Fibroblast of the conjunctiva (primary cell): ENCODE measurements around the gene CNST.
"Not testable (repeated sequence)": the region's sequence is repeated elsewhere in the genome, so short reads cannot be mapped to it uniquely, and the experiment has no call there.

Source experiments
- DNase-seq: peaks from one replicate; pipeline ENCODE4 v3.0.0-alpha.2; 2010; ENCODE audit warnings: low read depth

CNST gene

DNA sequence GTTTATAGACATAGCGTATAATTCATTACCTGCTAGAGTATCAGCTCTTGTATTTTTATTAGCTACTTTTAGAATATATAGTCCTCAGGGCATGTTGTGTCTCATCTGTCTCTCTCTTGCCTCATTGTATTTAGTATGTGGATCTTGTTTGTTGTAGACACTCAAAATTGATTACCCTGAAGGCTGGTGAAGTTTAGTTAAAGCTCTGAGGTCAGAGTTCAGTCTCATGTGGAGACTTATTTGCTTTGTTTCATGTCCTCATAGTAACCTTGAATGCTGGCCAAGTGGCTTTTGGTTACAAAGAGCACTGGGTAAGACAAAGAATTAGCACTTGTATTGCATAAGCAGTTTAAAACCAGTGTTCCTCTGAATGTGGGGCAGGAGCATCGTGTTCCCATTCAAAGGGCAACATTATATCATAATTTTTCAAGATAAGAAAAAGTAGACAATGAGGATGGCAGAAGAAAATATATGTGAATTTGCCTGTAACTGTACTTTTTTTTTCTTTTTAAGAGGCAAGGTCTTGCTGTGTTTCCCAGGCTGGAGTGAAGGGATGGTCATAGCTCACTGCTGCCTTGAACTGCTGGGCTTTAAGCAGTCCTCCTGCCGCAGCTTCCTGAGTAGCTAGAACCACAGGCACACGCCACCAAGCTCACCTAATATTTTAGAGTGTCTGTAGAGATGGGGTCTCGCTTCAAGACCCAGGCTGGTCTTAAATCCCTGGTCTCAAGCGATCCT, 17.4 kb downstream of the CNST start:
- DNase-seq, result peak; percentile 86

DNA sequence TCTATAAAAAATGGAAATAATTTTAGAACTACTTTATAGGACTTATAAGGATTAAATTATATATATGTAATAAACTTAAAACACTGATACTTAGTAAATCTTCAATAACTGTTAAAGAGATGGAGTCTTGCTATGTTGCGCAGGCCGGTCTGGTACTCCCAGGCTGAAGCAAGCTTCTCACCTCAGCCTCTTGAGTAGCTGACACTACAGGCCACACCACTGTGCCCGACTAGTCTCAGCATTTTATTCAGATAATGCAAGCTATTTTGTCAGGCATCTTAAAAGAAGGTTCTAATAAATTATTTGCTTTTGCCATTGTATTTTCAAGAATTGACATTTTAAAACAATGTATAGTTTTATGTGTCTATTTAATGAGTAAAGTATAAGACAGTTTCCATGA, 20.8 kb downstream of the CNST start:
- no peak for DNase-seq

DNA sequence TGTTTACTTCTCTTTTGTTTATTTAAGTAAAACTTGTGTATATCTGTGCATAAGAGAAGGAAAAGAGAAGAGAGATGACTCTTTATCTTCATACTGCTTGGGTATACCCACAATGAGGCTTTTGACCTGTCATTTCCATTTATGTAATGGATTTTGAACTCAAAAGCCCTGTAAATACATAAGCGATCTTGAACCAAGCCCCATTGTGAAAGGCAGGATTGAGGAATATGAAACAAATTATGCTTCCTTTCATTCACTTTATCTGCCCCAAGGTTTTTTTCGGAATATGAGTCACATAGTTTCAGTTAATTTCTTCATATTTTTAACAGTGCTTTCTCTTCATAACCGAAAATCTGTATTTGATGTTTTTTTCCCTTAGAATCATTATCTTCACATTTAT, 21.4 kb downstream of the CNST start:
- peak; percentile 54 for DNase-seq

DNA sequence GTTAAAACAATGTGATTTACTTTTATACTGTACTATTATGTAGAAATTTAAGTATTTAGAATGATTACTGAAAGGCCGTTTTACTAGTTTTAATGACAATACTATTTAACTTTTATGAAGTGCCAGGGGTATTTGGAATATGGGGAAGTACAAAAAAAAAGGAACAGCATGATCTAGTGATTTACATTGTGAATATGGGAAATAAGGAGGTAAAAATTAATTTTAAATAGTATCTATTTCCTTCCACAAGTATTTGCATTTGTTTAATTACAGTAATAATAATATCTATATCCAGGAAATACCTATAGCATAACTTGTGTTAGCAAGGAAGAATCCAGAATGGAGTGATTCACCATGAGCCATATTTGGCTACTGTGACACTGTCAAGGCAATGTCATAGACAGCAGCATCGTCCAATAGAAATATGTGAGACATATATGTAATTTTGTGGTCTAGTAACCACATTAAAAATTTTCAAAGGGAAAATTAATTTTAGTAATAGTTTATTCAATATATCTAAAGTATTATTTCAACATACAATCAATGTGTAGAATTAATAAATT, 22.0 kb downstream of the CNST start:
- DNase-seq, result no peak

DNA sequence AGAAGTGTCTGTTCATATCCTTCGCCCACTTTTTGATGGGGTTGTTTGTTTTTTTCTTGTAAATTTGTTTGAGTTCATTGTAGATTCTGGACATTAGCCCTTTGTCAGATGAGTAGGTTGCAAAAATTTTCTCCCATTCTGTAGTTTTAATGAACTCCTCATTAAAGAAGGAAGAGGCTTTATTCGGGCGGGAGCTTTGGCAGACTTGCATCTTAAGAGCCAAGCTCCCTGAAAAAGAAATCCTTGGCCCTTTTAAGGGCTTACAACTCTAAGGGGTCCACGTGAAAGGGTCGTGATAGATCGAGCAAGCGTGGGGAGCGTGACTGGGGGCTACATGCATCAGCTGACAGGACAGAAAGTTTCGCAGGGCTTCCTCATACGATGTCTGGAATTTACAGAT, 23.7 kb downstream of the CNST start:
- not testable (repeated sequence) for DNase-seq

DNA sequence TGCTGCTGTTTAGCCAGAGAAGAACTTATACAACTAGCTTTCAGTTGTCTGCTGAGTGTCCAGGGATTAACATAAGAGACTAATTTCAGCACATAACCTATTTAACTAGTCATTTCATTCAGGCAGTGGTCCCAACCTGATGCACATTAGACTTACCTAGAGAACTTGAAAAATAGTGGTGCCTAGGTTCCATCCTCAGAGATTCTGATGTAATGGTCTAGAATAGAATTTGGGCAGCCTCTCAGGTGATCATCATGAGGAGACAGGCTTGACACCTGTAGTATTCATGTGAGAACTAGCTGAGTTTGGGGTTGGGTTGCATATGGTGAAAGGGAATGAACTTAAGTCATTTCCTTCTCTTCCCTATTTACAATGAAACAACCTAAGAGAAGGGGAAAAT, 24.8 kb downstream of the CNST start:
- no peak for DNase-seq

DNA sequence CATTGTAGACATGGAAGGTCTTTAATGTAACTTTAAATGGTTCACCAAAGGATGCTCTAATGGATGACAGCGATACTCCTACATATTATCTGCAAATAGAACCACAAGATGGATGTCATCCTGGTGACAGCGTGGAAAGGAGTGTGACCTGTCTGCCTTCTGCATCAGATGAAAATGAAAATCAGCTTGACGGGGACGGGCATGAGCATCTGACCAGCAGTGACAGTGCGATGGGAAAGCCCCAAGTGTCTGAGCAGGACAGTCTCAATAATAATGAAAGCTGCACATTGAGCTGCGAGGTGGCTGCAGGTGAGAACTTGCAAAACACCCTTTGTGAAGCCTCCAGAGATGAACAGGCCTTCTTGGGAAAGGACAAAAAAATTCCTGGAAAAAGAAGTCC, 25.2 kb downstream of the CNST start:
- DNase-seq, result no peak

DNA sequence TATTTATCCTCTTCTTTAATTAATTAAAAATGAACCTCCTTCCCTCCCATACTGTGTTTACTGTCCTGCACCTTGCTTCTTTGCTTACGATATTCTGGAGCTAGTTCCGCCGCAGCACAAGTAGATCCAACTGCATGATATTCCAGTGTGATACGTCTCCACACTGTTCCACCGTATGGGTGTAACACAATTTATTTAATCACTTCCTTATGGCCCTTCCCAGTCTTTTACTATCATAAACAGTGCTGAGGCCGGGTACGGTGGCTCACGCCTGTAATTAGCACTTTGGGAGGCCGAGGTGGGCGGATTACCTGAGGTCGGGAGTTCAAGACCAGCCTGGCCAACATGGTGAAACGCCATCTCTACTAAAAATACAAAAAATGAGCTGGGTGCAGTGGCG, 25.7 kb downstream of the CNST start:
- DNase-seq, result no peak

DNA sequence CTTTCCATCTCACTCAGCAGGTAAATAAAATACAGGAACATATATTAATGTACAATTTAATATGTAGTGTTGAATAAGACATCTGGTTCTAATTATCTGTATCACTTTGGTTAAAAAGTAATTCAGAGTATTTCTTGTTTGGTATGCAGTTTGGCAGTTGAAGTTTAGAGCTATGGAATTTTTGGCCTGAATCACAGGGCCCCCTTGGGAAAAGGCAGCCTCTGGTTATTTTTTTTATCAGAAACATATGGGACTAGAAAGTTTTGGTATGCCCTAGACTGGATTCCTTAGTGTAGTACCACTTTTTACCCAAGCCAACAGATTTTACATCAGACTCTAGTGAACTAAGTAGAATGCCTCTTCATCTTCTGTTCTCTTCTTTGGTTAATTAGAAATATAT, 26.4 kb downstream of the CNST start:
- DNase-seq, result peak; percentile 96

DNA sequence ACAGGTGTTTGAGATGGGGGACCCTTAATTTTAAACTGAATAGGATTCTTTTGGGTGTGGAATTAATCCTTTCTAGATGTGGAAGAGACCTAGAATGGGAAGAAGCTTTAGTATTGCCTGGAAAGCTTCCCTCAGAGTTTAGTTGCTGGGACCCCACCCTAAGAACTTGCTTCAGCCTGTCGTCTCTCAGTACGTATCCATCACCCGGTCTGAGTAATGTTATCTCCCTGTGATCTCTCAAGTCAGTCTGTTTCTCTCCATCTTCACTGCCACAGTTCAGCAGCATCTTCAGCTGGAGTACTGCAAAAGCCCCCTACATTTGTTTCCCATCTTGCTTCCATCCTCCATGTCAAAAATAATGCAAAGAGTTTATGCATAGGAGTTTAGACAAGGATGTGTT, 28.9 kb downstream of the CNST start:
- no peak for DNase-seq

DNA sequence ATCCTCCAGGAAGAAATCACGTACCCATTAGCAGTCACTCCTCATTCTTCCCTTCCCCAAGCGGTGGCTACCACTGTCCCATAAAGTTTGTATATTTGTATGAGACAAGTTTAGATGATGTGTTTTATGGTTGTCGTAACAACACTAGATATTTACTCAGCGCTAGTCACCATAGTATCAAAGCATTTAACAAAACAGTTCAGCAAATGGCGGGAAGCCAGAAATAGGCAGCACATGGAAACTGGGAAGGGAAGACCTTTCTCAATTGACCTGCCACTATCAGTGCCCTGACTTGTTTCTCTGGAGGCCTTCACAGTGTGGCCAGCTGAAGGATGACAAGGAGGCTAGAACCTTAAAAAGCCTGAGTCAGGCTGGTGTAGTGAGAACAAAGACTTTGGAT, 31.1 kb downstream of the CNST start:
- DNase-seq, result peak; percentile 70

DNA sequence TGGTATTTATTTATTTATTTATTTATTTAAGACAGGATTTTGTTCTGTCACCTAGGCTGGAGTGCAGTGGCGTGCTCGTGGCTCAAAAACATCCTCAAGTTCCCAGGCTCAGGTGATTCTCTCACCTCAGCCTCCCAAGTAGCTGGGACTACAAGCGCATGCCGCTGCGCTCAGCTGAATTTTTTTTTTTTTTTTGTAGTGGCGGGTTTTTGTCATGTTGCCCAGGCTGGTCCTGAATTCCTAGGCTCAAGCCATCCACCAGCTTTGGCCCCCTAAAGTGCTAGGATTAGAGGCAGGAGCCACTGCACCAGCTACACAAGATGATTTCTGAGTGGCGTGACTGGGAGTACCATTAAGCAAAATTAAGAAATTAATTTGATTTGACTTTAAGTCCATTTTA, 31.7 kb downstream of the CNST start:
- no peak for DNase-seq

DNA sequence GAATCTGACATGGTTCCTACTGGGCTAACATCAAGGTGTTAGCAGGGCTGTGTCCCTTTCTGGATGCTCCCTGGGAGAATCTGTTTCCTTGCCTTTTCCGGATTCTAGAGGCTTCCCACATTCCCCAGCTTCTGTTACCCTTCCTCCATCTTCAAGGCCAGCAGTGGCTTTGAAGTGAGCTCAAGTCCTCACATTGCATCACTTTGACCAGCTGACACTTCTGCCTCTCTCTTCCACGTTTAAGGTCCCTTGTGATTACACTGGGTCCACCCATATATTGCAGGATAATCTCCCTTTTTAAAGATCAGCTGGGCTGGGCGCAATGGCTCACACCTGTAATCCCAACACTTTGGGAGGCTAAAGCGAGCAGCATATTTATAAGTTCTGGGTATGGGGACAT, 33.1 kb downstream of the CNST start:
- no peak for DNase-seq

DNA sequence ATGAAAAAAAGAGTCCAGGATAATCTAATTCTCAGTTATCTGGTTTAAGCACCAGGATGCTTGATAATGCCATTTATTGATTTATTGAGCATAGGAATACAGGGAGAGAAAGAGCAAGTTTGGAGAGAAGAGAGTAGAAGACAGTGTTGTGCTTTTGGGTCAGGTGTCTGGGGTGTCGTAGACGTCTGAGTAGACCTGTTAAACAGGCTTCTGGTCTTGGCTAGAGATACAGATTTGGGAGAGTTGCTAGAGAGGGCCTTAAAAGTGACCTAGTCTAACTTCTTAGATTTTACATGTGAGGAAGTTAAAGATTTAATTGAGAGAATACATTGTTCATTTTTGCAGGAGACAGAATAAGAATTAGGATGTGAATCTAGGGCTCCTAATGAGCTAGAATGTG, 34.3 kb downstream of the CNST start:
- DNase-seq, result no peak

DNA sequence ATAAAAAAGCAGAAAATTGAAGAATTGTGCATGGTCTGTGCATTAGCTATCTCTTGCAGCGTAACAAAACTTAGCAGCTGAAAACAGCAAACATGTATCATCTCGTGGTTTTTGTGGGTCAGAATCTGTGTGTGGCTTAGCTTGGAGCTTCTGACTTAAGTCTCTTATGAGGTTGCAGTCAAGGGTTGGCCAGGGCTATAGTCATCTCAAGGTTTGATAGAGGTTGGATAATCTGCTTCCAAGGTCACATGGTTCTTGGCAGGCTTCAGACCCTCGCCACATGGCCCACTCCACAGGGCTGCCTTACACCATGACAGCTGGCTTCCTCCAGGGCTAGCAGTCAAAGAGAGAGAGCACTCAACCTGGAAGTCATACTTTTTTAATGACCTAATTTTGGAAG, 35.9 kb downstream of the CNST start:
- no peak for DNase-seq

DNA sequence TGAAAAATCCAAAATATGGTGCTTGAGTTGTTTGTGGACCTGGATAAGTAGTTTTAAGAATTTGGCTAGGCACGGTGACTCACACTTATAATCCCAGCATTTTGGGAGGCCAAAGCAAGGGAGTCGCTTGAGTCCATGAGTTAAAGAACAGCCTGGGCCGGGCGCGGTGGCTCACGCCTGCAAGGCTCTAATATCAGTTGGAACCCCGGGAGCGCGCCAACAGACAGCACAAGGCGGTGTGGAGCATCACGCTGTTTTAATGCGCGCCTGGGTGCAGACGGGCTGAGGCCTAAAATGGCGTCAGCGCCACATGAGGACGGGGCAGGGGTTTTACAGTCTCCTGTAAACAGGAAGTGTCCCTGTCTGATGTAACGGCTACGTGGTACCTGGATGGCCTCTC, 39.0 kb downstream of the CNST start:
- not testable (repeated sequence) for DNase-seq

DNA sequence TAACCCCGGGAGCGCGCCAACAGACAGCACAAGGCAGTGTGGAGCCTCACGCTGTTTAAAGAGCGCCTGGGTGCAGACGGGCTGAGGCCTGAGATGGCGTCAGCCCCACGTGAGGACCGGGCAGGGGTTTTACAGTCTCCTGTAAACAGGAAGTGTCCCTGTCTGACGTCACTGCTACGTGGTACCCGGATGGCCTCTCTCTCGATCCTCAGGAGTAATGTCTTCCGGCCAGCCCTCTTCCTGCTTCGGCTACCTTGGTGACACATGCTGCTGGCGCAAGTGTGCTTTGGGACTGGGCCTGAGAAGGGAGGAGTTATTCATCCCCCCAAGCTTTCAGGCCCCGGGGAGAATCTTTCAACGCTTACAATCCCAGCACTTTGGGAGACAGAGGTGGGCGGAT, 41.2 kb downstream of the CNST start:
- no peak for DNase-seq

DNA sequence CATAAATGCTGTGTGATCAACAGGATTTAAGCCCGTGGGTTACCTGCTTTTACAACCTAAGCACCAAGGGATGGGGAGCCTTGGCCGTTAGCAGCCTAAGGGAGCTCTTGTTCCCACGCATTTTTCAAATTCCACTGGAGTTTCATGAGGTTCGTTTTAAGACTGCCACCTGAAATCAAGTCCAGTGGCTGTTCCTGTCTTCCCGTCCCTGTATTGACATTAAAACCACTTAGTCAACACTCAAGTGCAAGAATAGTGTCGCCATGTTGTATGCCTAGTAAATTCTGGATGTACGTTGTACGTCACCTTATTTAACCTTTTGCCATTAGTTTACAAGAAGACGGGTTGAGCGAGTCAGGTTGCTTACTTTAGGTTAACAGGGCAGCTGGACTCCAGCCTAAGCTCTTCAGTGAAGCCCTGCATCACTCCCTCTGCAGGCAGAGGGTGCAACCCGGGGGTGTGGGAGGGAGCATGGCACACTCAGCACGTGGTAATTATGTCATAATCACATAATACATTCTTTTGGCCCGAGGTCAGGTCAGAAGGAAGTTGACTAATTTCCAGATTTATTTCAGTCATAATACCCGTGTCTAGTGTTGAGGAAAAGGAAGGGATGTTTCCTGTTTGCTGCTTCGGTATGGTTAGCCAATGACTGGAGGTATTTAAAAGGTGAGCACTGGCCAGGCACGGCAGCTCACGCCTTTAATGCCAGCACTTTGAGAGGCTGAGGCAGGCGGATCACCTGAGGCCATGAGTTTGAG, 42.5 kb downstream of the CNST start:
- peak; percentile 80 for DNase-seq

DNA sequence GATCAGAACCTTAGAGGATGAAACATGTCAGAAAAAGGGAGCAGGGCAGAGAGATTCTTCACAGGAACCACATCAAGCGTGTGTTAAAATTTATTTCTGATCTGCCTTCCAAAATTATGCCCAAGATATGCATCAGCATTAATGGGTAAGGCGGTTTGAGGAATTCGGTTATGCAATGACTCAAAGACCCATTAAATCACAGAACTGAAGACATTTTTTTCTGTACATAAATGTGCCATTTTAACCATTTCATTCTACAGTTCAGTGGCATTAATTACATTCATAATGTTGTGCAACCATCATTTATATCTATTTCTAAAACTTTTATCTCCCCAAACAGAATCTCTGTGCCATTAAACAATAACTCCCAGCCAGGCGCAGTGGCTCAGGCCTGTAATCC, 43.4 kb downstream of the CNST start:
- DNase-seq, result no peak

DNA sequence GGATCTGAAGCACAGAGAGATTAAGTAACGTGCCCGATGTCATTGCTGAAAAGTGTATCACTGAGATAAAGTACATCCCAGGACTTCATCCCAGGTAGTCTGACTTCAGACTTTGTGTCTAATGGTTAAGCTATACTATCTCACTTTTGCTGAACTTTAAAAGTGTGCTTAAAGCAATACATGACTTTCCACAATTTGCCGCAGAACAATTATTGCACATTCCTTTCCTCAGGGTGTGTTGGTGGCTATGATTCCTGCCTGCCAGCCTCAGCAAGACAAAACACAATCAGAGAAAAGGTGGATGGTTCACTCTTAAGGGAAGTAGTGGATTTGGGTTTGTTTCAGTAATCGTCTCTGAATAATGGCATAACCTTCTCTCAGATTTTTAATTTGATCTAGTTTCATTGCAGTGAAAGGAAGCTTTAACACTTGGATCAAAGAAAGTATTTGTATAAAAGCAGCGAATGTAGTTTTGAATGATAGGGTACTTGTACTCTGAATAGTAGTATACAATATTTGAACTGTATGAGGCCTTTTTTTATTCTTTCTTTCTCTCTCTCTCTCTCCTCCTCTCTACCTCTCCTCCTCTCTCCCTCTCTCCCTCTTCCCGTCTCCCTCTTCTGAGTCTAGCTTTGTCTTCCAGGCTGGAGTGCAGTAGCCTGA, 47.0 kb downstream of the CNST start:
- DNase-seq, result no peak

DNA sequence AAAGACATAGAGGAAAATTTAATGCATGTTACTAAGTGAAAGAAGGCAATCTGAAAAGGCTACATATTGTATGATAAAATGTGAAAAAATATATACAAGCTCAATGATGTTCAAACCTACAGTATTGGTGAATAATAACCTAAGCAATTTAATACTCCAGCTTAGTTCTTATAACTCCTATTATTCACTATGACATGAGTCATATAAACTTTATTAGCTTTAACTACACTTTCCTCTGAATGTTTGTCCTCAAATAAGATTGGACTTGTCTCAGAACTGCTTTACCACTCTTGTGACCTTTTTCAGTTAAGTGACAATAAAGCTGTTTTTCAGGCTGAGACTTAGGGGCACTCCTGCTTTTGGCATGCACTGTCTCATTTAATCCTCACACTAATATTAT, 50.9 kb downstream of the CNST start:
- no peak for DNase-seq

DNA sequence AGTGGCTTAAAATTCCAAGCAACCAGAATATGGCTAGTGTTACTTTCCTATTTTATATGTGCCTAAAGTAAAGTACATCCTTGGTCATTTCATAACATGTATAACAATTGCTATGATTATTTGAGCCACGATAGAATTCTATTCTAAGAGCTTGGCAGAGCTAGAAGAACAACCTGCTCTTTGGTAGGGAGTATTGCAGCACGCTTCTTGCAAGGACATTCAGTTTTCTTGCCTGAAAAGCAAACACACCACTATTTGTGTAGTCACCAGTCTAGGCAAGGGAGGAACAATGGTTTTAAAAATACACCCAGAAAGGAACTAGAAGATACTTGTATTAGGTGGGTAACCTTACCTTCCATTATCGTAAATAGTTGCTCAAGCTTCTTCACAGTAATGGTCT, 51.5 kb downstream of the CNST start:
- DNase-seq, result no peak

DNA sequence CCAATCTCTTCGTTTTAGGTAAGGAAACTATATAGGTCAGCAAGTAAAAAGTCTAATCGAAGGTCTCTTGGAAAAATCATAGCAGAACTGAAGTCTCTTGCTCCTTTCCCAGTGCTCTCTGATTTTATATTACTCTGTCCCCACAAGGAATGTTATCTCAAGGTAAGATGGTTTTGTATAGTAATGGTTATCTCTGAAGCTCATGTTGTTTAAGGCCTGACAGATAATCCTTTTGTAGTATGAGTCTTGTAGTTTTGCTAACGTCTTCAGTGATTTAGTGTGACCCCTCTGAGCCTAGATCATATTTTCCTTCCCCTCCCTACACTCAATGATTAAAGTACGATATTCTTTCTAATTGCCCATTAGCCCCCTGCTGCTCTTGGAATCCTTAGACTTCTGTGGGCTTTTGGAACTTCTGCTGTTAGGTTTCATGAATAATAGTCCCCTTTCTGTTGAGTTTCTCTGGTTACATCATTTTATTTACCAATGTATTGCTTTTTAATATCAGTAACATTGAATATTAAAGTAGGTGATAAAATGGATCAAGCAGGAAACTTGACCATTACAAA, 52.1 kb downstream of the CNST start:
- no peak for DNase-seq
